ENCODE data around the gene FBXL17.

DNA sequence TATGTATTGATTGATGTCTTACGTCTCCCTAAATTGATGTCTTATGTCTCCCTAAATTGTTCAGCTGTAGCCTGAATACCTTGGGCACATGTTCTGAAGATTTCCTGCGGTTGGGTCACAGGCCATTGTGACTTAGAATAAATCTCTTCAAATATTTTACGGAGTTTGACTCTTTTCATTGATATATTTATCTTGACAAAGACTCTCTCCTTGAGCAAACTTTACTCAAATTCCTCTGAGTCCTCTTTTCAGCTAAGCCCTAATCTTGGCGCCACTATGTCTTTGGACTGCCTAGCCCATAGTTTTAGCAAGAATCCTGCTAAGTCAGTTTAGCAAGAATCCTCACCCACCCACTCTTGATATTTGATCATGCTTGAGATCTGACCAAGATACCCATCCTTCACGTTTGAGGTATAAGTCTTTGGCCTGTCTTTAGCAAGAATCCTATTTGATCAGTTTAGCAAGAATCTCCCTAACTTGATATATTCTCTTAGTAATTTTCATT, 35.3 kb upstream of the FBXL17 start:
- TF ChIP-seq, protein P1, sequence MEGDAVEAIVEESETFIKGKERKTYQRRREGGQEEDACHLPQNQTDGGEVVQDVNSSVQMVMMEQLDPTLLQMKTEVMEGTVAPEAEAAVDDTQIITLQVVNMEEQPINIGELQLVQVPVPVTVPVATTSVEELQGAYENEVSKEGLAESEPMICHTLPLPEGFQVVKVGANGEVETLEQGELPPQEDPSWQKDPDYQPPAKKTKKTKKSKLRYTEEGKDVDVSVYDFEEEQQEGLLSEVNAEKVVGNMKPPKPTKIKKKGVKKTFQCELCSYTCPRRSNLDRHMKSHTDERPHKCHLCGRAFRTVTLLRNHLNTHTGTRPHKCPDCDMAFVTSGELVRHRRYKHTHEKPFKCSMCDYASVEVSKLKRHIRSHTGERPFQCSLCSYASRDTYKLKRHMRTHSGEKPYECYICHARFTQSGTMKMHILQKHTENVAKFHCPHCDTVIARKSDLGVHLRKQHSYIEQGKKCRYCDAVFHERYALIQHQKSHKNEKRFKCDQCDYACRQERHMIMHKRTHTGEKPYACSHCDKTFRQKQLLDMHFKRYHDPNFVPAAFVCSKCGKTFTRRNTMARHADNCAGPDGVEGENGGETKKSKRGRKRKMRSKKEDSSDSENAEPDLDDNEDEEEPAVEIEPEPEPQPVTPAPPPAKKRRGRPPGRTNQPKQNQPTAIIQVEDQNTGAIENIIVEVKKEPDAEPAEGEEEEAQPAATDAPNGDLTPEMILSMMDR (IDR thresholded peaks at IDR 0.05), result no peak
- TF ChIP-seq POLR2AphosphoS5 (IDR thresholded peaks at IDR 0.05) (no peak), POLR2A (IDR thresholded peaks at IDR 0.05) (no peak)

All from breast epithelium (tissue), 3 donors.